GM21381 (cell line): ENCODE data around the gene SLU7.

Experiments used
- ATAC-seq: cut with Tn5 transposase; IDR thresholded peaks from one replicate; pipeline ENCODE4 v1.9.1; 2021; ENCODE audit warnings: mild to moderate bottlenecking, moderate library complexity; ENCODE audit not compliant: unreplicated experiment

The SLU7 gene

GRCh38 chr5:160418561-160419457 is at the start of gene SLU7:
TSS of gene SLU7 (minus strand) at chr5:160419081. CDS start at chr5:160415294, 3,787 bp downstream.
- peak; percentile 68 for ATAC-seq

GRCh38 chr5:160468363-160468975 is 49.6 kb upstream of the SLU7 start:
- ATAC-seq: no peak

- ATAC-seq: peak; percentile 92
Observed at GRCh38 chr5:160467555-160468362, 48.9 kb upstream of the SLU7 start.

- no peak for ATAC-seq
Observed at GRCh38 chr5:160466889-160467554, 48.1 kb upstream of the SLU7 start.

- ATAC-seq: no peak
Observed at GRCh38 chr5:160466116-160466515, 47.2 kb upstream of the SLU7 start.

GRCh38 chr5:160464466-160464797 is 45.6 kb upstream of the SLU7 start:
- no peak for ATAC-seq

GRCh38 chr5:160463740-160464465 is 45.0 kb upstream of the SLU7 start:
- ATAC-seq: no peak

GRCh38 chr5:160463227-160463626 is 44.3 kb upstream of the SLU7 start:
- no peak for ATAC-seq

GRCh38 chr5:160462167-160462566 is 43.3 kb upstream of the SLU7 start:
- ATAC-seq: no peak

GRCh38 chr5:160461378-160461777 is 42.5 kb upstream of the SLU7 start:
- no peak for ATAC-seq

- ATAC-seq: no peak
Observed at GRCh38 chr5:160460377-160461049, 41.6 kb upstream of the SLU7 start.

GRCh38 chr5:160458806-160459800 is 40.2 kb upstream of the SLU7 start:
- ATAC-seq: peak; percentile 69

- no peak for ATAC-seq
Observed at GRCh38 chr5:160457252-160457651, 38.4 kb upstream of the SLU7 start.

GRCh38 chr5:160456480-160457177 is 37.7 kb upstream of the SLU7 start:
- no peak for ATAC-seq

- no peak for ATAC-seq
Observed at GRCh38 chr5:160455600-160455999, 36.7 kb upstream of the SLU7 start.

- no peak for ATAC-seq
Observed at GRCh38 chr5:160453751-160454150, 34.9 kb upstream of the SLU7 start.

GRCh38 chr5:160452795-160453194 is 33.9 kb upstream of the SLU7 start:
- no peak for ATAC-seq

GRCh38 chr5:160452036-160452435 is 33.2 kb upstream of the SLU7 start:
- ATAC-seq: no peak
